ENCODE results near the gene WDFY3. TPM values are rescaled to one million over a fixed set of nuclear protein-coding genes. Genes with fewer than 3 reads are reported as not detected.

Gene WDFY3
- total and polyA plus RNA-seq, 2 experiments from 2014 or later: 3.1 to 45.6 TPM

- Histone ChIP-seq H3F3A (ENCODE audit: insufficient read depth) (0 out of 2 replicates have a peak, but pooled peaks cover 3% of the 10 kb centered on the region), H3K4me1 (ENCODE audit: insufficient read depth) (peaks cover 7% of the 10 kb centered on the region; the same call in 1 of the 2 replicates), H3K4me3 (no peak overlapping the region), H3K9me2 (ENCODE audit: insufficient read depth) (no peaks in the 10 kb centered on the region), H3K9ac (no peak overlapping the region), H3K79me2 (ENCODE audit: insufficient read depth) (no peaks in the 10 kb centered on the region), H4K20me1 (ENCODE audit: insufficient read depth) (no peaks in the 10 kb centered on the region), H3K36me3 (ENCODE audit: low read depth) (peaks cover 46% of the 10 kb centered on the region), H3K9me3 (ENCODE audit: low read depth) (no peaks in the 10 kb centered on the region), H3K27ac (no peak overlapping the region), H2AFZ (no peak overlapping the region), H3K4me2 (ENCODE audit: unreplicated experiment) (no peak overlapping the region), H3K27me3 (replicated peaks; ENCODE audit: insufficient read depth) (no peaks in the 10 kb centered on the region)
- no peak for DNase-seq
- 100% methylated on average over 3 of the region's 3 CpGs for WGBS, 2 experiments (ENCODE audit: low coverage in 1 of 2, low lambda C conversion rate in 2 of 2, missing lambda C conversion rate in 2 of 2)
- in situ Hi-C loops (cut with MboI): no loop called here
- TF ChIP-seq EZH2 (IDR thresholded peaks at IDR 0.05; ENCODE audit: insufficient read depth, poor library complexity, severe bottlenecking): no peak
- no peak for TF ChIP-seq EZH2phosphoT487 (IDR thresholded peaks at IDR 0.05; ENCODE audit: insufficient read depth, low read depth)
Observed at GRCh38 chr4:84780719-84781118, 185.8 kb downstream of the WDFY3 start.

GRCh38 chr4:84778041-84778440 lies 188.4 kb downstream of the WDFY3 start:
- Histone ChIP-seq H4K20me1 (ENCODE audit: insufficient read depth) (no peaks in the 10 kb centered on the region), H3K9me2 (ENCODE audit: insufficient read depth) (no peaks in the 10 kb centered on the region), H3K9me3 (ENCODE audit: low read depth) (no peaks in the 10 kb centered on the region), H3K4me1 (ENCODE audit: insufficient read depth) (peaks cover 7% of the 10 kb centered on the region; the same call in 1 of the 2 replicates), H3K9ac (no peak overlapping the region), H3K36me3 (ENCODE audit: low read depth) (peaks cover 50% of the 10 kb centered on the region), H3K4me2 (ENCODE audit: unreplicated experiment) (no peak overlapping the region), H2AFZ (no peak overlapping the region), H3K27me3 (replicated peaks; ENCODE audit: insufficient read depth) (no peaks in the 10 kb centered on the region), H3K79me2 (ENCODE audit: insufficient read depth) (no peaks in the 10 kb centered on the region), H3K4me3 (no peak overlapping the region), H3K27ac (peak overlapping the region; percentile 5; the same call in 1 of the 2 replicates), H3F3A (ENCODE audit: insufficient read depth) (0 out of 2 replicates have a peak, but pooled peaks cover 3% of the 10 kb centered on the region)
- DNase-seq: peak; percentile 55
- TF ChIP-seq EZH2phosphoT487 (IDR thresholded peaks at IDR 0.05; ENCODE audit: insufficient read depth, low read depth) (no peak), EZH2 (IDR thresholded peaks at IDR 0.05; ENCODE audit: insufficient read depth, poor library complexity, severe bottlenecking) (no peak)
- in situ Hi-C loops (cut with MboI): no loop called here

GRCh38 chr4:84767168-84767567 lies 199.3 kb downstream of the WDFY3 start:
- no peaks in the 10 kb centered on the region for H3K9me3 ChIP-seq (ENCODE audit: low read depth)
- H3K9ac ChIP-seq: no peak overlapping the region
- no peaks in the 10 kb centered on the region for H3K79me2 ChIP-seq (ENCODE audit: insufficient read depth)
- H4K20me1 ChIP-seq (ENCODE audit: insufficient read depth): no peaks in the 10 kb centered on the region
- H3K27me3 ChIP-seq (replicated peaks; ENCODE audit: insufficient read depth): no peaks in the 10 kb centered on the region
- in situ Hi-C loops (cut with MboI): no loop called here
- no peak overlapping the region for H3K27ac ChIP-seq
- no peak overlapping the region for H3K4me2 ChIP-seq (ENCODE audit: unreplicated experiment)
- TF ChIP-seq EZH2 (IDR thresholded peaks at IDR 0.05; ENCODE audit: insufficient read depth, poor library complexity, severe bottlenecking) (no peak), EZH2phosphoT487 (IDR thresholded peaks at IDR 0.05; ENCODE audit: insufficient read depth, low read depth) (no peak)
- peaks cover 35% of the 10 kb centered on the region for H3K36me3 ChIP-seq (ENCODE audit: low read depth)
- 94 to 97% methylated on average over 3 of the region's 3 CpGs for WGBS, 2 experiments (ENCODE audit: low coverage in 1 of 2, low lambda C conversion rate in 2 of 2, missing lambda C conversion rate in 2 of 2)
- H3K4me1 ChIP-seq (ENCODE audit: insufficient read depth): no peaks in the 10 kb centered on the region
- H3F3A ChIP-seq (ENCODE audit: insufficient read depth): no peaks in the 10 kb centered on the region
- H2AFZ ChIP-seq: no peak overlapping the region
- no peak overlapping the region for H3K4me3 ChIP-seq
- H3K9me2 ChIP-seq (ENCODE audit: insufficient read depth): no peaks in the 10 kb centered on the region
- DNase-seq: no peak

GRCh38 chr4:84753321-84753972 lies 213.0 kb downstream of the WDFY3 start:
- Histone ChIP-seq H3K9me3 (ENCODE audit: low read depth) (no peaks in the 10 kb centered on the region), H3K9ac (no peak overlapping the region), H3K27me3 (replicated peaks; ENCODE audit: insufficient read depth) (no peaks in the 10 kb centered on the region), H3F3A (ENCODE audit: insufficient read depth) (peaks cover 12% of the 10 kb centered on the region), H3K4me3 (no peak overlapping the region), H4K20me1 (ENCODE audit: insufficient read depth) (no peaks in the 10 kb centered on the region), H3K4me1 (ENCODE audit: insufficient read depth) (no peaks in the 10 kb centered on the region), H2AFZ (no peak overlapping the region), H3K79me2 (ENCODE audit: insufficient read depth) (no peaks in the 10 kb centered on the region), H3K9me2 (ENCODE audit: insufficient read depth) (no peaks in the 10 kb centered on the region), H3K36me3 (ENCODE audit: low read depth) (peaks cover 39% of the 10 kb centered on the region), H3K4me2 (ENCODE audit: unreplicated experiment) (no peak overlapping the region), H3K27ac (no peak overlapping the region)
- DNase-seq: no peak
- in situ Hi-C loops (cut with MboI): no loop called here
- WGBS, 2 experiments (ENCODE audit: low coverage in 1 of 2, low lambda C conversion rate in 2 of 2, missing lambda C conversion rate in 2 of 2): 68 to 73% methylated on average over 7 of the region's 7 CpGs
- no peak for TF ChIP-seq EZH2 (IDR thresholded peaks at IDR 0.05; ENCODE audit: insufficient read depth, poor library complexity, severe bottlenecking)
- TF ChIP-seq EZH2phosphoT487 (IDR thresholded peaks at IDR 0.05; ENCODE audit: insufficient read depth, low read depth): no peak

Measured in GM23248 (cell line).